Lower leg skin (tissue), 3 donors: ENCODE measurements around the gene WWTR1.

Experiments used
- CTCF ChIP-seq, 3 donors: fragments of 450-650 bp; IDR thresholded peaks; one replicate each; pipeline ENCODE4 v1.5.1; 2016; ENCODE audit warnings: antibody characterized with exemption in 3 of 3, mild to moderate bottlenecking in 3 of 3, moderate library complexity in 2 of 3
- POLR2A ChIP-seq, 2 donors: fragments of 450-650 bp; IDR thresholded peaks; one replicate each; pipeline ENCODE4 v1.6.1; 2016 to 2017; ENCODE audit warnings: antibody characterized with exemption in 2 of 2, mild to moderate bottlenecking in 1 of 2, moderate library complexity in 1 of 2

- TF ChIP-seq CTCF (IDR thresholded peaks at IDR 0.05) (no peak), POLR2A (IDR thresholded peaks at IDR 0.05) (no peak)
These were observed 123.7 kb downstream of the WWTR1 start for GRCh38 chr3:149534082-149534481.
